GM18502 (cell line): ENCODE measurements around the gene CCDC15.

Source experiments
- ATAC-seq: cut with Tn5 transposase; IDR thresholded peaks from one replicate; pipeline ENCODE4 v1.9.1; 2021; ENCODE audit warnings: mild to moderate bottlenecking; ENCODE audit not compliant: unreplicated experiment, poor library complexity

The CCDC15 gene, protein sequence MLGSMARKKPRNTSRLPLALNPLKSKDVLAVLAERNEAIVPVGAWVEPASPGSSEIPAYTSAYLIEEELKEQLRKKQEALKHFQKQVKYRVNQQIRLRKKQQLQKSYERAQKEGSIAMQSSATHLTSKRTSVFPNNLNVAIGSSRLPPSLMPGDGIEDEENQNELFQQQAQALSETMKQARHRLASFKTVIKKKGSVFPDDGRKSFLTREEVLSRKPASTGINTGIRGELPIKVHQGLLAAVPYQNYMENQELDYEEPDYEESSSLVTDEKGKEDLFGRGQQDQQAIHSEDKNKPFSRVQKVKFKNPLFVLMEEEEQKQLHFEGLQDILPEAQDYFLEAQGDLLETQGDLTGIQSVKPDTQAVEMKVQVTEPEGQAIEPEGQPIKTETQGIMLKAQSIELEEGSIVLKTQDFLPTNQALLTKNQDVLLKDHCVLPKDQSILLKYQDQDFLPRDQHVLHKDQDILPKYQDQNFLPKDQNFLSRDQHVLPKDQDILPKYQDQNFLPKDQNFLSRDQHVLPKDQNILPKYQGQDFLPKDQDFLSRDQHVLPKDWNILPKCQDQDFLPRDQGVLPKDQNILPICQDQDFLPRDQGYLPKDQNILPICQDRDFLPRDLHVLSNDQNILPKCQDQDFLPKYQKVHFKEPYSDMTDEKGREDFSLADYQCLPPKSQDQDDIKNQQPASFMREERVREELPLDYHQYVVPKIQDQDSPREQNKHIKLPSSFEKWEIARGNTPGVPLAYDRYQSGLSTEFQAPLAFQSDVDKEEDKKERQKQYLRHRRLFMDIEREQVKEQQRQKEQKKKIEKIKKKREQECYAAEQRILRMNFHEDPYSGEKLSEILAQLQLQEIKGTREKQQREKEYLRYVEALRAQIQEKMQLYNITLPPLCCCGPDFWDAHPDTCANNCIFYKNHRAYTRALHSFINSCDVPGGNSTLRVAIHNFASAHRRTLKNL

DNA sequence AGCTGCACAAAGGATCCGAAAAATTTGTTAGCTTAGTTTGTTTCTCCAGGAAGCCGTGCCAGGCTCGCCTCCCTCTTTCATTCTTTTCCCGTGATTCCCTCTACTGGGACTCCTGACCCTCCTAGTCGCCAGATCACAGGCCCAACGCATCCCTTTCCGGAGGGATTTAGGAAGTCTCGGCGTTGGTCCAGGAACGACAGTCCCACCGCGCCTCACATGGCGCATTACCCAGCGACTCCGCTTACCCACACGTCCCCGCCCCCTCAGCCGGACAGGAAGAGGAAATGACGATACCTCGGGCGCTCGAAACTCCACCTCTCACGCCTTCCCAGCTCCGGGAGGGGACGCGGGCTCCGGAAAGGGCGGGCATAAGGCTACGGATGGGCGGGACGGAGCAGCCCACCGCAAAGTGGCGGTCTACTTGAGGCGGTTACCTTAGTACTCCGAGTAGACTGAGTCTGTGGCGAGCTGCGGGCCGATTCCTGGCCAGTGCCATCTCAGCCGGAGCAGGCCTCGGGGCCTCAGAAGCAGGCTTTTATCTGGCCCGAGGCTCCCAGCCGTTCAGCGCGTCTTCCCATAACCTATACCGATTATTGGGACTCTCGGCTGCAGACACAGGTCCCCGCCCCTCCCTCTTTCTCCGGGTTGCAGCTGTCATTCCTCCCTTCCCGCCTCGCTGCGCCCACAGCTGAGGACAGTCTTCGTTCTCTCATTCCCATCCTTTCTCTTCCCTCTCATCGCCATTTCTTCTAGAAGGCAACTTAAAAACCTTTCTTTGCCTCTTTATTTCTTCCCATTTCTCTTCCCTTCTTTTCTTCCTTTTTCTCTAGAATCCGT, at the start of gene CCDC15:
Gene CCDC15, plus strand, starts transcription at position 450 of the 837 bp plus-strand sequence. CDS start 531 bp downstream, outside the sequence.
- peak; percentile 99 for ATAC-seq

DNA sequence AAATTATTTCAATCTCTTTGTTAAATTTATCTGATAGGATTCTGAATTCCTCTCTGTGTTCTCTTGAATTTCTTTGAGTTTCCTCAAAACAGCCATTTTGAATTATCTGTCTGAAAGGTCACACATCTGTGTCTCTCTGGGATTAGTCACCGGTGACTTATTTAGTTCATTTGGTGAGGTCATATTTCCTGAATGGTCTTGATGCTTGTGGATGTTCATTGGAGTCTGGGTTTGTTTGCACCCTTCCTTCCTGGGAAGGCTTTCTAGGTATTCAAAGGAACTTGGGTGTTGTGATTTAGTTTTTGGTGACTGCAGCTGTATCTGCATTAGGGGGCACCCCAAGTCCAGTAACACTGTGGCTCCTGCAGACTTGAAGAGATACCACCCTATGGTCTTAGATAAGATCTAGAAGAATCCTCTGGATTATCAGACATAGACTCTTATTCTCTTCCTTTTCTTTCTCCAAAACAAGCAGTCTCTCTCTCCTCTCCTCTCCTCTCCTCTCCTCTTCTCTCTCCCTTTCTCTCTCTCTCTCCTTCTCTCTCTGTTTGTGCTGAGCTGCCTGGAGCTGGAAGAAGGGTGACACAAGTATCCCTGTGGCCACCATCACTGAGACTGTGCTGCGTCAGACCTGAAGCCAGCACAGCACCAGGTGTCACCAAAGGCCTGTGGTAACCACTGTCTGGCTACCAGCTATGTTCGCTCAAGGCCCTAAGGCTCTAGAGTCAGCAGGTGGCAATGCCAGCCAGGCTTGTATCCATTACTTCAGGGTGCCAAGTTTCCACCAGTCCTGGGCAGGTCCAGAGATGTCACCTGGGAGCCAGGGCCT, 38.2 kb upstream of the CCDC15 start:
- ATAC-seq, result no peak

DNA sequence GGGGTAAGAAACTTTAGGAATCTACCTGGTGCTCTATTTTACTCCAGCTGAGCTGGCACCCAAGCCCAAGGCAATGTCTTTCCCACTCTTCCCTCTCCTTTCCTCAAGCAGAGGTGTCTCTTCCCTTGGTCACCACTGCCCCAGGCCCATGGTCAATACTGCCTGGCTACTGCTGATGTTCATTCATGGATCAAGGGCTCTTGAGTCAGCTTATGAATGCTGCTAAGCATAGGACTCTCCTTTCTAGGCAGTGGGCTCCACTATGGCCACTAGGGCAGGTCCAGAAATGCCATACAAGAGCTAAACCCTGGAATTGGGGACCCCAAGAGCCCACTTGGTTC, 37.7 kb upstream of the CCDC15 start:
- ATAC-seq, result no peak

DNA sequence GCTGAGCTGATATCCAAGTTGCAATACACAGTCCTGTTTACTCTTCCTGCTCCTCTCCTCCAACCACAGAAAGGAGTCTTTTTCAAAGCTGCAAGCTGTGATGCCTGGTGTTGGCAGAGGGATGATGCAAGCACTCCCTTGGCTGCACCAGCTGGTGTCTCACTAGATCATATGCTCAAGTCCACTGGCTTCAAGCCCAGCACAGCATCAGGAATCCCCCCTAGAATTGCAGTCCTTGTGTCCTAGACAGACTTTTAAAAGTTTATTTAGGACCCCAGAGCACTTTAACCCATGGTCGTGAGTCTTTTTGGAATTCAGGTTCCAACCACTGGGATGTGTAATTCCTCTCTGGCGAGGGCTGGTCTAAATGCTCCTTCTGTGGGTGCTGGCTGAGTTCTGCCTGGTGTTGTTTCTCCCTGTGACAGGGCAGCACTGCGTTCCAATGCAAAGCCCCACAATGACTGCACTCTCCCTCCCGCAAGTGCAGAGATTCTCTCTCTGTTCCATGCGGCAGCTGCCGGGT, 36.8 kb upstream of the CCDC15 start:
- no peak for ATAC-seq

DNA sequence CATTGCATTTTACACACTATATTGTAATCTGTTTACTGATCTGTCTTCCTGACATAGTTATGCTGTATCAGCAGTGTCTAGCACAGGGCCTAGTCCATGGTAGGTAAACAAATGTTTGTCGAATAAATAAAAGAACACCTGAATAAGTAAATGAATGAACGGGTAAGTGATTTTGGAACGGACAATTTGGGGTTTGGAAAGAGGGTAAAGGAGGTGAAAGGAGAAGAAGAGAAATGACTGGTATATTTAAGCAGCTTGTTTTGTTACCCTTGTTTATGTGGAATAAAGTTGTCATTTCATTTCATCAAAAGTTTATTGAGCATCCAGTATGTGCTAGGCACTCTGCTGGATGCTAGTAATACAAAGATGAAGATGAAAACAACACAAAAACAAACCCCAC, 35.1 kb upstream of the CCDC15 start, which contains the start of gene HEPN1:
Gene HEPN1, plus strand, starts transcription at position 301 of the 400 bp plus-strand sequence.
- ATAC-seq, result no peak

DNA sequence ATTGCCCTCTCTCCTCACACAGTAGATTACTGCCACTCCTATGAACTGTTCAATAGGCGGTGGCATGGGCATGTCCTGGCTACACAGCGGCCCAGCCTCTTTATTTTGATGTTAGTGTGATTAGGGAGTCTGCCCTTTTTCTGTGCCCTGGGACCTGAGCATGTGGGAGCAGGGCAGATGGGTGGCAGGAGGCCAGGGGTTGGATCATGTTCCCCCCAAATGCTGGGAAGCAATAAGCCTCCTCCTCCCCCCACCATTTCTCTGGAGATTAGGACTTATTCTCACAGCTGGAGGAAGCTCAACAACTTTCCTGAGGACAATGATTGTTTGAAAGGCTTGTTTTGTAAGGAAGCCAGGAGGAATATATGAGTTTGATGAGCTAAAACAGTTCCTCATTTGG, 34.1 kb upstream of the CCDC15 start:
- ATAC-seq, result no peak

DNA sequence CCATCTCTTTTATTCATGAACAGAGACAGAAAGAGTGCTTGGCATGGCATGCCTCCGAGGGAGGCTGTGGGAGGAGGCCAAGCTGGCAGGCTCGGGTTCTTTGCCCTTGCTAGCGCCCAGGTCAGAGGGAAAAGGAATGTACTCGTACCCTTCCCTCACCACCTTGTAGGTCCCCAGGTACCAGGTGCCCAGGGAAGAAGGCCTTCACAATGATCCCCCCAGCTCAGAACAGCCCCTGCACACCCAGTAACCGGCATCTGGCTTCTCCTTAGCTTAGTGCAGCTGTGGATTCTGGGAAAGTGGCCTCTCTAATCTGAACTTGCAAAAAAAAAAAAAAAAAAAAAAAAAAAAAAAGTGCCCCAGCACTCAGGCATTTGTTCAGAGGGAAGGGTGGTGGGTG, 33.6 kb upstream of the CCDC15 start:
- ATAC-seq, result no peak

DNA sequence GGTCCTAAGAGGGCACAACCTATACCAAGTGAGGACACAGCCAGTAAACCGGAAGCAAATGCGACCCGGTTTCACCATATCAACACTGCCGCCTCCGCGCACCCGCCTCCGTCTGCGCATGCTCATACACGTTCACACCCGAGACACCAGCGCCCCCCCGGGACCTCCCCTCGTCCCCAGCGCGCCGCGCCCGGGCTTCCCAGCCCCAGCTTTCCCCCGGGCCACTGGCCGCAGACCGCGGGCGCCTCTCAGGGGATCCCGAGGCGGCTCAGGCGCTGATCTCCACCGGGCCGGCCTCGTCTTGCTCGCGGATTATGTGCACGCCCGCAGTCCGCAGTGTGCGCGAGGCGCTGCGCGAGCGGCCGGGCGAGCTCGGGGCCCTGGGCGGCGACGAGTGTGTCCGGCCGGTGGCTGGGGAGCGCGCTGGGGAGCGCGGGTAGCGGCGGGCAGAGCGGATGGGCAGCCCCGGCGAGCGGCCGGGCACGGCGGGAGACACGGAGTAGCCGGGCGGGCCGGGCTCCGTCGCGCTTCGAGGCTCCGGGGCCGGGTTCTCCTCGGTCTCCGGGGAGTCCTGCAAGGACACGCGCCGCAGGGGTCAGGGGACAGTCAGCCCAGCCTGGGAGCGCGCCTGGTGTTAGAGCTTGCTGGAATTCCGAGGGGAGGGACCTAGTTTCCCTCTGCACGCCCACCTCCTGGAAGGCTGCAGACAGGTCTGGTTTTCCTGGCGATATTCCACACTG, 33.0 kb upstream of the CCDC15 start:
- ATAC-seq, result peak; percentile 57

DNA sequence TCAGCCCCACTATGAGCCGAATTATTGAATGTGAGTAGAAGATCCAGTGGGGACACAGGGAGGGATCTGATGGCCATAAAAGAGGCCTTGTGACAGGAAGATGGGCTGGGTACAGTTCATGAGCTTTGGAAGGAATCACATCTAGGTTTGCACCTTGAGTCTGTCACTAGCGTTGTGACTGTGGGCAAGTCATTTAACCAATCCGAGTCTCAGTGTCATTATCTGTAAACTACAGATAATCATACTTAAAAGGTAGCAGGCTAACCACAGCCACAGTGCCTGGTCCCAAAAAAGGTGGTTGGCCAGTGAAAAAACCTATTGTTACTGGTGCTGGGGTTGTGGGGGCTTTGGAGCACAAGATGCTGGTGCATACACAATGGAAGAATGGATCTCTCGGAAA, 31.2 kb upstream of the CCDC15 start:
- ATAC-seq, result no peak

DNA sequence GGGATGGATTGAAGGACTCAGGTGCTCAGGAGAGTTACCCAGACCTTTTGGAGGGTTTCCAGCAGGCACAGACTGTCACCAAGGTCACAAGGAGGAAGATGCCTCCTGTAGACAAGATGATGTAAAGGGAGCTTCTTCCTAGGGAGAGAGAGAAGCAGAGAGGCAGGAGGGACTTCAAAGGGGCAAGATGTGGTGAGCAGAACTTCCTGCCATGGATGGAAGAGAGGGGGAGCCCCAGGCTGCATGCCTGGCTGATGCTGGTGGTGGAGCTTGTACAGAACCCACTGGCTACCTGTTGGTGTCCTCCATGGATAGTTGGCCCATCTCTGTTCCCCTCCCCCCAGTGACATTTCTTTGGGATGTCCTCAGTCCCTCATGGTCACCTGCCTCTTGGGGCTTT, 30.7 kb upstream of the CCDC15 start:
- no peak for ATAC-seq

DNA sequence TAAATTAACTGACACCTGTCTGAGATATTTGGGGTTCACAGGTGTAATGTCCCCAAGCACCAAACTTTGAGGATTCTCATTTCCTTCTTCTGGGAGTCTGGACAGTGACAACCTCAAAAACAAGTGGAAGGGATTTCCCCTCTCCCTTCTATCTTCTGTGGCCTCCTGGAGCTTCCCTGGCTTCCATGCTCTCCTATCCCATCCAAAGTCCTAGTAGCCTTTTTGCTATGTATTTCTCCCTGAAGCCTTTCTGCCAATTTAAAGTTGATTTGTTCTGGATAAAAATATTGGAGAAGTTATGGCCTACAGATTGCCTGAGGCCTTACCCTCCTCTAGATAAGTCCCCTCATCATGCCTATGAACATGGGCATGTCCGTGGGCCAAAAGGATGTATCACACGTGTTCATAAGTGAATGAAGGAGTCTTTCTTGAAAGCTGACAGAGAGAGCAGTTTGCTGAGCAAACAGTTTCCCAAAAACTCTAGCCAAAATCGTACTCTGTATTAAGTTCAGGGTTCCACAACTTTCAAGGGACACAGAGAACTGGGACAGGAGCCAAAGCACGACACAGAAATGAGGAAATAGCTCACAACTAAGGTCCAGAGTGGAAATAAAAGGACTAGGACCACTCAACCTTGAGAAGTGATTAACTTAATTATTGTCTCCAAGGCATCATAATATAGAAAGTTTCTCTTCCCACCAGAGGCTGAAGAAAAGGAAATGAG, 24.9 kb upstream of the CCDC15 start:
- no peak for ATAC-seq

DNA sequence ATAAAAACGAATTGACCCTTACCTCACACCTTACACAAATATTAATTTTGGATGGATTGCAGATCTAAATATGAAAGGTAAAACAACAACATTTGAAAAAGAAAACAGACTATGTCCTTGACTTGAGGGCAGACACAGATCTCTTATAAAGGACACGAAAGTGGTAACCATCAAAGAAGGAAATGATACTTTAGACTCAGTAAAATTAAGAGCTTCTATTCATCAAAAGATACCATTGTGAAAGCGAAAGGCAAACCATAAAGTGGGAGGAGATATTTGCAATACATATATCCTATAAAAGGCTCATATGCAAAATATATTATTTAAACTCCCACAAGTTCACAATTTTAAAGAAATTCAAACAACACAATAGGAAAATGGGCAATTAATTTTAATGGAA, 23.2 kb upstream of the CCDC15 start:
- peak; percentile 76 for ATAC-seq

DNA sequence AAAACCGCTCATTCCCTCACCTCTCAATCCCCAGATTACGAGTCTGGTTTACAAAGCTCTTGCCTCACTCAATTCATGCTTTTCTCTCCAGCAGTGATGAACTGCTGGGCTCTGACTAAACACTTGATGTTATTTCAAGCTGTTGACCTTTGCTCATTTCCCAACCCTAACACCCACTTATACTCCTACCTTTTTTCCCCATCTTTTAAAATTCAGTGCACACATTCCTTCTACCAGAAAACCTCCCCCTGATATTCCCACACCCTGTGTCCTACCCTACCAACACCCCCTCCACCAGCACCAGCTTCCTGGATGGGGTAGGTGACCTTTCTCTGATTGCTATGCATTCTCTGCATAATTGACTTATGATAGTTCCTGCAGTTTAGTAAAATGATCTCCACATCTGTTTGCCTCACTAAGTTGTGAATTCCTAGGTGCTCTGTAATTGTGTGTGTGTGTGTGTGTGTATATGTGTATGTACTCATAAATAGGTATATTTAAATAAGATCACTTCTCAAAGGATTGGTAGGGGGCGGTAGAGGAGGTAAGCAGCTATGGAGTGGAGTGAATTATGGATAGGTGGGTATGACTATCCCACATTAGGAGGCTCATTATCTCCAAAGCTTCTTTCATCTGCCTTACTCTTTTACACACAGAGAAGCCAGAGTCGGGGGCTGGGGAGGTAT, 19.0 kb upstream of the CCDC15 start:
- no peak for ATAC-seq

DNA sequence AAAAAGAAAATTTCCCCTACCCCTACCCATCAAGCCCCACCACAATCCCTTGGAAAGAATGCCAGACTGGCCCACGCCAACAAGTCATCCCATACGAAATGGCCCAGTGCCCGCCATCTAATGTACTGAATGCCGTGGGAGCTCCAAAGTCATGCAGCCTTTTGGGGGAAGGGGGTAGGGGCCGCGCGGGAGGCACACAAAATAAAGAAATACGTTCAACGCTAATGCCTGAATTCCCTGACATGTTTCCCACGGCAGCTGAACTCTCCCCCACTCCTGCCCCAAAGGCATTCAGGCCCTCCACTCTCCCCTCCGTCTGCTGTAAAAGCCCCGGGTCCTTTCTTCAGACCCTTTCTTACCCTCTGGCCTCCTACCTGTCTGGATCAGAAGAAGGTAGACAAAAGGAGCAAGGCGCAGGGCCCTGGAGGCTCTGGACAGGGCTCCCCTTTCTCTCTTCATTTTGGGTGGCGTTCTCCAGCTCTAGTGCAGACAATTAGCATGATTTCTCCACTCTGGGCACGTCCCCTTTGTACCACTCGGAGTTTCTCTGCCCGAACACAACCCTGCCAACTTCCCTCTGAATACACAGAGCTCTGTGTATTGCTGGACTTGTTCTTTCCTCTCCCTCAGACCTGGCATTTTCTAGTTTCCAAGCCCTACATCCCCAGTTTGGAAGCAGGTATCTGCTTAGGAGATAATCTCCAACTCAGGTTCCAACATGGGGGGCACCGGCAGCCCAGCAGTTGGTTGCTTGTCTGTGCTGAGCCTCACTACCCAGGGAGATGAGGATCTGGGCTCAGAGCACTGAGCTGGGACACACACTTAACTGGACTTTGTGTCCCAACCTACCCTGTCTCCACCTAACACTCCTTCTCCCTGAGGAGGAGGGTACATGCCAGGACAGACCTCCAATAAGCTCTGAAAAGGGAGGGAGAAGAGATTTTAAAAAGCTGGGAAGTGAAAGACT, 18.2 kb upstream of the CCDC15 start, which contains the start of gene HEPACAM:
Gene HEPACAM, minus strand, starts transcription at position 500 of the 967 bp plus-strand sequence. Its CDS starts 41 bp downstream, at position 459.
- no peak for ATAC-seq

DNA sequence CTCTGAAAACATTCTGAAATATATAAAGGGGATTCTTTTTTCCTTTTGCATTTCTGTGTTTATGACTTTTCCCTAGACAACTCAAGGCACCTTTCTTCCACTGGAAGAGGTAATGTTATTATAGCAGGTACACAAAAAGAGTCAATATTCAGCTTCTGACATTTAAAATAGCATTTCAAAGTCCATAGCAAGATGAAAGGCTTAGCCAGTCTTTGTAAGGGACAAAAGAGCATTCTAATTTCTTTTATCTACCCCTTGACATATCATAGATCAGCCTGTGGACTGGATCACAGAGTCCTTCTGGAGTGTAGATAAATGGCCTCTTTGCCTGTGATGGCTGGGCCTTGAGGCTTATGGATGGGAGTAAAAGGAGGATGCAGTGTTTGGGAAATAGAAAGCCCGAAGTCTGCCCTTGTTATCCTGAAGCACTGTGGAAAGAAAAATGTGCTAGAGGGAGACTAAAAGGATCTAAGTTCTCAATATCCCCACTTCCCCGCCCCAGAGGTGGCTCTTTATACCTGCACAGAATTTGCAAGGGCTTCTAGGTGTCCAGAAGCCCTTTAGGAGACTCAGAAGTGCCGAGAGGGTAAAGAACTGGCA, 16.6 kb upstream of the CCDC15 start:
- no peak for ATAC-seq
